ENCODE data around the gene MANF.

GRCh38 chr3:51340013-51340829 is 44.9 kb upstream of the MANF start:
- TF ChIP-seq, protein P1, sequence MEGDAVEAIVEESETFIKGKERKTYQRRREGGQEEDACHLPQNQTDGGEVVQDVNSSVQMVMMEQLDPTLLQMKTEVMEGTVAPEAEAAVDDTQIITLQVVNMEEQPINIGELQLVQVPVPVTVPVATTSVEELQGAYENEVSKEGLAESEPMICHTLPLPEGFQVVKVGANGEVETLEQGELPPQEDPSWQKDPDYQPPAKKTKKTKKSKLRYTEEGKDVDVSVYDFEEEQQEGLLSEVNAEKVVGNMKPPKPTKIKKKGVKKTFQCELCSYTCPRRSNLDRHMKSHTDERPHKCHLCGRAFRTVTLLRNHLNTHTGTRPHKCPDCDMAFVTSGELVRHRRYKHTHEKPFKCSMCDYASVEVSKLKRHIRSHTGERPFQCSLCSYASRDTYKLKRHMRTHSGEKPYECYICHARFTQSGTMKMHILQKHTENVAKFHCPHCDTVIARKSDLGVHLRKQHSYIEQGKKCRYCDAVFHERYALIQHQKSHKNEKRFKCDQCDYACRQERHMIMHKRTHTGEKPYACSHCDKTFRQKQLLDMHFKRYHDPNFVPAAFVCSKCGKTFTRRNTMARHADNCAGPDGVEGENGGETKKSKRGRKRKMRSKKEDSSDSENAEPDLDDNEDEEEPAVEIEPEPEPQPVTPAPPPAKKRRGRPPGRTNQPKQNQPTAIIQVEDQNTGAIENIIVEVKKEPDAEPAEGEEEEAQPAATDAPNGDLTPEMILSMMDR (IDR thresholded peaks at IDR 0.05; ENCODE audit: low read length) = no peak
- no peak for TF ChIP-seq EZH2phosphoT487 (IDR thresholded peaks at IDR 0.05; ENCODE audit: low read length)
- TF ChIP-seq EZH2 (optimal IDR thresholded peaks at IDR 0.05; ENCODE audit: low read depth, low read length) = no peak
